Measurements from ENCODE around the gene MYMX.

The MYMX gene

GRCh38 chr6:44257025-44257752, 40.5 kb downstream of the MYMX start, which contains the start of gene SLC35B2 (continued):
- peak; percentile 99 for TF ChIP-seq PATZ1 (tag by site-specific recombination; IDR thresholded peaks at IDR 0.05)
- no peak; the same call in 1 of the 2 replicates for TF ChIP-seq ZNF366 (tag by site-specific recombination; conservative IDR thresholded peaks at IDR 0.05)
- TF ChIP-seq ZNF513 (tag by site-specific recombination; IDR thresholded peaks at IDR 0.05): no peak
- TF ChIP-seq MYNN (tag by site-specific recombination; IDR thresholded peaks at IDR 0.05; ENCODE audit: borderline replicate concordance): no peak; the same call in 1 of the 2 replicates
- TF ChIP-seq ZNF404 (tag by site-specific recombination; IDR thresholded peaks at IDR 0.05): no peak
- TF ChIP-seq GLI4 (tag by site-specific recombination; IDR thresholded peaks at IDR 0.05): peak; percentile 43; the same call in 1 of the 2 replicates
- TF ChIP-seq ZNF2 (tag by site-specific recombination; IDR thresholded peaks at IDR 0.05): peak; percentile 26; the same call in 1 of the 2 replicates
- no peak for TF ChIP-seq ZNF585B (tag by site-specific recombination; IDR thresholded peaks at IDR 0.05)
- TF ChIP-seq ZBTB1 (tag by site-specific recombination; IDR thresholded peaks at IDR 0.05): no peak
- TF ChIP-seq ZNF664 (tag by site-specific recombination; IDR thresholded peaks at IDR 0.05): no peak
- TF ChIP-seq BCL11A (tag by site-specific recombination; IDR thresholded peaks at IDR 0.05; ENCODE audit: low read depth): no peak
- TF ChIP-seq ZNF416 (tag by site-specific recombination; IDR thresholded peaks at IDR 0.05): no peak
- peak; percentile 94 for TF ChIP-seq ZSCAN30 (tag by site-specific recombination; IDR thresholded peaks at IDR 0.05)
- no peak for TF ChIP-seq ZSCAN16 (tag by site-specific recombination; IDR thresholded peaks at IDR 0.05)
- no peak for TF ChIP-seq ZNF48 (tag by site-specific recombination; IDR thresholded peaks at IDR 0.05)
- TF ChIP-seq ZNF324 (tag by site-specific recombination; IDR thresholded peaks at IDR 0.05): peak; percentile 91
- TF ChIP-seq PRDM4 (tag by site-specific recombination; IDR thresholded peaks at IDR 0.05): no peak
- no peak for TF ChIP-seq ZNF785 (tag by site-specific recombination; IDR thresholded peaks at IDR 0.05)
- no peak for TF ChIP-seq ZNF112 (tag by site-specific recombination; IDR thresholded peaks at IDR 0.05)
- TF ChIP-seq KLF8 (tag by site-specific recombination; IDR thresholded peaks at IDR 0.05): peak; percentile 97
- TF ChIP-seq ZNF555 (tag by site-specific recombination; conservative IDR thresholded peaks at IDR 0.05): no peak
- peak; percentile 48 for TF ChIP-seq PRDM10 (tag by site-specific recombination; IDR thresholded peaks at IDR 0.05)
- TF ChIP-seq FEZF1 (tag by site-specific recombination; IDR thresholded peaks at IDR 0.05): no peak
- no peak for TF ChIP-seq INSM2 (tag by site-specific recombination; IDR thresholded peaks at IDR 0.05)
- no peak for TF ChIP-seq ZNF707 (tag by site-specific recombination; IDR thresholded peaks at IDR 0.05)
- no peak for TF ChIP-seq PRDM1 (tag by site-specific recombination; IDR thresholded peaks at IDR 0.05)
- TF ChIP-seq ZNF639 (tag by site-specific recombination; IDR thresholded peaks at IDR 0.05): peak; percentile 80
- TF ChIP-seq ZBTB8A (tag by site-specific recombination; IDR thresholded peaks at IDR 0.05): peak; percentile 92

Data from HEK293 (cell line).